GM21360 (cell line): ENCODE measurements around the gene BMP8A.
"Not testable (repeated sequence)": the region's sequence is repeated elsewhere in the genome, so short reads cannot be mapped to it uniquely, and the experiment has no call there.

ENCODE experiments used
- ATAC-seq: cut with Tn5 transposase; IDR thresholded peaks from one replicate; pipeline ENCODE4 v1.9.1; 2021; ENCODE audit warnings: mild to moderate bottlenecking, moderate library complexity; ENCODE audit not compliant: unreplicated experiment

Gene BMP8A

GRCh38 chr1:39525366-39526165 is 34.1 kb downstream of the BMP8A start:
- ATAC-seq = peak; percentile 84

- ATAC-seq = no peak
These were observed 35.2 kb downstream of the BMP8A start for GRCh38 chr1:39526466-39527189.

- not testable (repeated sequence) for ATAC-seq
These were observed 35.7 kb downstream of the BMP8A start for GRCh38 chr1:39527190-39527579.

GRCh38 chr1:39528082-39528481 is 36.6 kb downstream of the BMP8A start:
- no peak for ATAC-seq

- no peak for ATAC-seq
These were observed 38.6 kb downstream of the BMP8A start for GRCh38 chr1:39529901-39530535.

GRCh38 chr1:39531526-39531925 is 40.1 kb downstream of the BMP8A start:
- no peak for ATAC-seq

- no peak for ATAC-seq
These were observed 42.0 kb downstream of the BMP8A start for GRCh38 chr1:39533442-39533841.

GRCh38 chr1:39538531-39539251 is 47.3 kb downstream of the BMP8A start:
- no peak for ATAC-seq

GRCh38 chr1:39539252-39539790 is 47.9 kb downstream of the BMP8A start:
- peak; percentile 52 for ATAC-seq

- no peak for ATAC-seq
These were observed 49.1 kb downstream of the BMP8A start for GRCh38 chr1:39540504-39541031.

- no peak for ATAC-seq
These were observed 51.5 kb downstream of the BMP8A start for GRCh38 chr1:39542924-39543323.

- no peak for ATAC-seq
These were observed 52.9 kb downstream of the BMP8A start for GRCh38 chr1:39544327-39544726.

GRCh38 chr1:39545531-39545930 is 54.1 kb downstream of the BMP8A start:
- no peak for ATAC-seq

- ATAC-seq = no peak
These were observed 62.8 kb downstream of the BMP8A start for GRCh38 chr1:39554277-39554676.

GRCh38 chr1:39561279-39561678 is 69.8 kb downstream of the BMP8A start:
- no peak for ATAC-seq

GRCh38 chr1:39562886-39563285 is 71.5 kb downstream of the BMP8A start:
- ATAC-seq = no peak

- no peak for ATAC-seq
These were observed 72.2 kb downstream of the BMP8A start for GRCh38 chr1:39563669-39564068.

GRCh38 chr1:39564340-39564739 is 72.9 kb downstream of the BMP8A start:
- ATAC-seq = no peak

- ATAC-seq = no peak
These were observed 73.5 kb downstream of the BMP8A start for GRCh38 chr1:39564941-39565340.

- no peak for ATAC-seq
These were observed 75.2 kb downstream of the BMP8A start for GRCh38 chr1:39566441-39567137.
